22Rv1 (cell line): ENCODE measurements around the gene ZNF219.

ENCODE experiments used
- ZFX ChIP-seq: fragments of 450-650 bp; IDR thresholded peaks from 2 replicates; pipeline ENCODE4 v1.6.1; 2017; ENCODE audit warnings: antibody characterized with exemption, borderline replicate concordance
- TF ChIP-seq, protein P1 (sequence below): fragments of 450-650 bp; IDR thresholded peaks from 2 replicates; pipeline ENCODE4 v1.5.1; 2017; ENCODE audit warnings: mild to moderate bottlenecking

DNA sequence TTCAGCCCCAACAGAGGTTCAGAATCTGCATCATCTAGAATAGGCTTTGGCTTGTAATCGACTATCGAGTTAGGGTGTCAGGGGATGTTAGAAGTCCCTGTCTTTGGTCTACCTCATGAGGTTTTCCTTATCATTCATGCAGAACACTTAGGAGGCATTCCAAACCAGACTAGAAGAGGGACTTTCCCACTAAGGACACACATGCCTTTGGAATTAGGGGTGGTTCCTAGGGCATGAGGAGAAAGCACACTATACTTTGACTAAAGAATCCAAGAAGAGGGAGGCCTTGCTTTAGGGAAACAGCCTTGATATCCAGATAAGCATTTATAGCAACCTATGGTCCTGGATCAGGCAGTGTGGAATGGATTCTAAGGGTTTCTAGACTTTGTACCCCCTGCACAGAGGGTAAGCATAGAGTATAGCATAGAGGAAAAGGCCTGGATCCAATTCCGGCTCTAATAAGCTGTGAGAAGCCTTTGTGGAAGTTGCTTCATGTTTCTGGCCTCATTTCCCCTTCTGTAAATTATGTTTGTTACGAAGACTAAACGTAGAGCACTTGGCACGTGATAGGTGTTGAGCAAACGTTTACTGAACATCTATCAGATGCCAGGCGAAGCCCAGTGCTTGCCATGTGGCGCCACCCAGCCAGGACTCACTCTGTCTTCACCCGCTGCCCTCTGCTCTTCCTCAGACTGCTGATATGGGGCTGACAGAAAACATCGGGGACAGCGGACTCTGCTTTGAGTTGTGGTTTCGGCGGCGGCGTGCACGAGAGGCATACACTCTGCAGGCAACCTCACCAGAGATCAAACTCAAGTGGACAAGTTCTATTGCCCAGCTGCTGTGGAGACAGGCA is 13.2 kb downstream of the ZNF219 start:
- TF ChIP-seq, protein P1, sequence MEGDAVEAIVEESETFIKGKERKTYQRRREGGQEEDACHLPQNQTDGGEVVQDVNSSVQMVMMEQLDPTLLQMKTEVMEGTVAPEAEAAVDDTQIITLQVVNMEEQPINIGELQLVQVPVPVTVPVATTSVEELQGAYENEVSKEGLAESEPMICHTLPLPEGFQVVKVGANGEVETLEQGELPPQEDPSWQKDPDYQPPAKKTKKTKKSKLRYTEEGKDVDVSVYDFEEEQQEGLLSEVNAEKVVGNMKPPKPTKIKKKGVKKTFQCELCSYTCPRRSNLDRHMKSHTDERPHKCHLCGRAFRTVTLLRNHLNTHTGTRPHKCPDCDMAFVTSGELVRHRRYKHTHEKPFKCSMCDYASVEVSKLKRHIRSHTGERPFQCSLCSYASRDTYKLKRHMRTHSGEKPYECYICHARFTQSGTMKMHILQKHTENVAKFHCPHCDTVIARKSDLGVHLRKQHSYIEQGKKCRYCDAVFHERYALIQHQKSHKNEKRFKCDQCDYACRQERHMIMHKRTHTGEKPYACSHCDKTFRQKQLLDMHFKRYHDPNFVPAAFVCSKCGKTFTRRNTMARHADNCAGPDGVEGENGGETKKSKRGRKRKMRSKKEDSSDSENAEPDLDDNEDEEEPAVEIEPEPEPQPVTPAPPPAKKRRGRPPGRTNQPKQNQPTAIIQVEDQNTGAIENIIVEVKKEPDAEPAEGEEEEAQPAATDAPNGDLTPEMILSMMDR: no peak
- TF ChIP-seq ZFX: no peak
